Activated T-helper 9 cell treated with anti-CD3 and anti-CD28 coated beads, Interleukin-2, amount 50 U/mL, for 16 hours (primary cell): Measurements from ENCODE around the gene ARHGAP19.

Experiments used
- DNase-seq: peaks from one replicate; pipeline ENCODE4 v3.0.0-alpha.2; 2020; ENCODE audit warnings: low read depth

ARHGAP19 gene

GRCh38 chr10:97292097-97292861 is at the start of gene ARHGAP19:
ARHGAP19 (minus strand) TSS chr10:97292637; CDS start chr10:97292627, 10 bp downstream.
- DNase-seq = peak; percentile 87

GRCh38 chr10:97341416-97341815 is 49.0 kb upstream of the ARHGAP19 start:
- DNase-seq = no peak

- no peak for DNase-seq
These were observed 45.6 kb upstream of the ARHGAP19 start for GRCh38 chr10:97338041-97338440.

GRCh38 chr10:97336942-97337831 is 44.8 kb upstream of the ARHGAP19 start:
- no peak for DNase-seq

- DNase-seq = no peak
These were observed 44.0 kb upstream of the ARHGAP19 start for GRCh38 chr10:97336446-97336845.

- no peak for DNase-seq
These were observed 43.6 kb upstream of the ARHGAP19 start for GRCh38 chr10:97336006-97336405.

- DNase-seq = no peak
These were observed 42.8 kb upstream of the ARHGAP19 start for GRCh38 chr10:97335188-97335619.

- peak; percentile 79 for DNase-seq
These were observed 42.1 kb upstream of the ARHGAP19 start, which contains the start of gene FRAT2 for GRCh38 chr10:97334370-97335175. FRAT2 (minus strand) TSS chr10:97334729; CDS start chr10:97334572, 157 bp downstream.

- DNase-seq = peak; percentile 5
These were observed 41.3 kb upstream of the ARHGAP19 start for GRCh38 chr10:97333601-97334369.

- DNase-seq = no peak
These were observed 40.8 kb upstream of the ARHGAP19 start for GRCh38 chr10:97333351-97333600.

GRCh38 chr10:97332591-97333350 is 40.3 kb upstream of the ARHGAP19 start:
- DNase-seq = no peak

GRCh38 chr10:97331153-97331703 is 38.8 kb upstream of the ARHGAP19 start:
- no peak for DNase-seq

- DNase-seq = no peak
These were observed 37.3 kb upstream of the ARHGAP19 start for GRCh38 chr10:97329766-97330165.

GRCh38 chr10:97328646-97329453 is 36.4 kb upstream of the ARHGAP19 start:
- DNase-seq = no peak

- DNase-seq = no peak
These were observed 35.2 kb upstream of the ARHGAP19 start for GRCh38 chr10:97327348-97328294.

GRCh38 chr10:97325754-97326153 is 33.3 kb upstream of the ARHGAP19 start:
- no peak for DNase-seq

GRCh38 chr10:97323501-97323900 is 31.1 kb upstream of the ARHGAP19 start:
- no peak for DNase-seq

GRCh38 chr10:97321804-97322190 is 29.4 kb upstream of the ARHGAP19 start:
- DNase-seq = no peak
